D721Med (cell line): ENCODE results near the gene RPL6.
"Not testable (repeated sequence)": the region's sequence is repeated elsewhere in the genome, so short reads cannot be mapped to it uniquely, and the experiment has no call there.

Experiments used
- DNase-seq: peaks from one replicate; pipeline ENCODE4 v3.0.0; 2011; ENCODE audit warnings: low spot score; ENCODE audit not compliant: insufficient read length
- FAIRE-seq: peaks from 2 replicates; lab custom pipeline; 2011; peaks lifted over from hg19 to GRCh38; lab: Jason Lieb, UNC
- TF ChIP-seq, protein P1 (sequence below): IDR thresholded peaks from 2 replicates; pipeline ENCODE4 v1.5.1; 2012; ENCODE audit warnings: mild to moderate bottlenecking, control low read depth; ENCODE audit not compliant: insufficient read depth; ENCODE audit errors: missing control alignments

Gene RPL6

DNA sequence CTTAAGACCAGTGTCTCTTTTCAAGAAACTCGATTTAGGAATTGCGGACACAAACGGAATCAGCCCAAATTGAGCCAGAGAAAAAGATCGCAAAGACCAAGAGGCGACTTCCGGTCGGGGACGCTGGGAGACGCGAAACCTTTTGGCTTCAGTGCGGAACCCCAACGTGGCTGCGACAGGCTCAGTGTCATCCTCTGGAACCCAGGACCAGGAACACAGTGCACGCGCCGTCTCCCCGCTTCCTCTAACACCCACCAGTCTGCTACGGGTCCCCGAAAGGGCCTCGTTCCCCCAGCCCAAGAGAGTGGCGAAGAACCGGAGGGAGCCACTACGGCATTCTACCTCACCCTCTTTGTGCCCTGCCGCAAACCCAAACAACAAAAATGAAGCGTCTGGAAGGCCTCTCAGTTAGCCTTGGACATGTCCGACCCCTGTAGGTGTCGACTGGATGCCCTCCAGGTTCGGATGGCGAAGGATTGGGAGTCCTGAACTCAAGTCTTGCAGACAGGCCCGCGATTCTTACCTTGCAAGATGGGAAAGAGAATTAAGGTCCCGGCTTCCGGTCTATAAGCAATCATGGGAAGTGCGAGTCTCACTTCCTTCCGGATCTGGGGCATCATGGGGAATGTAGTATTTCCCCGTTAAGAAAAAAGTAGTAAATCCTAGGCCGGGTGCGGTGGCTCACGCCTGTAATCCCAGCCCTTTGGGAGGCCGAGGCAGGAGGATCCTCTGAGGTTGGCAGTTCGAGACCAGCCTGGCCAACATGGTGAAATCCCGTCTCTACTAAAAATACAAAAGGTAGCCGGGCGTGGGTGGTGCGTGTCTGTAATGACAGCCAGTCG is at the start of gene RPL6:
Gene RPL6 (minus strand): TSS at position 542 of the 842 bp plus-strand sequence. CDS start 949 bp downstream, outside the sequence.
- DNase-seq, result peak; percentile 74
- FAIRE-seq, result no peak
- TF ChIP-seq, protein P1, sequence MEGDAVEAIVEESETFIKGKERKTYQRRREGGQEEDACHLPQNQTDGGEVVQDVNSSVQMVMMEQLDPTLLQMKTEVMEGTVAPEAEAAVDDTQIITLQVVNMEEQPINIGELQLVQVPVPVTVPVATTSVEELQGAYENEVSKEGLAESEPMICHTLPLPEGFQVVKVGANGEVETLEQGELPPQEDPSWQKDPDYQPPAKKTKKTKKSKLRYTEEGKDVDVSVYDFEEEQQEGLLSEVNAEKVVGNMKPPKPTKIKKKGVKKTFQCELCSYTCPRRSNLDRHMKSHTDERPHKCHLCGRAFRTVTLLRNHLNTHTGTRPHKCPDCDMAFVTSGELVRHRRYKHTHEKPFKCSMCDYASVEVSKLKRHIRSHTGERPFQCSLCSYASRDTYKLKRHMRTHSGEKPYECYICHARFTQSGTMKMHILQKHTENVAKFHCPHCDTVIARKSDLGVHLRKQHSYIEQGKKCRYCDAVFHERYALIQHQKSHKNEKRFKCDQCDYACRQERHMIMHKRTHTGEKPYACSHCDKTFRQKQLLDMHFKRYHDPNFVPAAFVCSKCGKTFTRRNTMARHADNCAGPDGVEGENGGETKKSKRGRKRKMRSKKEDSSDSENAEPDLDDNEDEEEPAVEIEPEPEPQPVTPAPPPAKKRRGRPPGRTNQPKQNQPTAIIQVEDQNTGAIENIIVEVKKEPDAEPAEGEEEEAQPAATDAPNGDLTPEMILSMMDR, result no peak

DNA sequence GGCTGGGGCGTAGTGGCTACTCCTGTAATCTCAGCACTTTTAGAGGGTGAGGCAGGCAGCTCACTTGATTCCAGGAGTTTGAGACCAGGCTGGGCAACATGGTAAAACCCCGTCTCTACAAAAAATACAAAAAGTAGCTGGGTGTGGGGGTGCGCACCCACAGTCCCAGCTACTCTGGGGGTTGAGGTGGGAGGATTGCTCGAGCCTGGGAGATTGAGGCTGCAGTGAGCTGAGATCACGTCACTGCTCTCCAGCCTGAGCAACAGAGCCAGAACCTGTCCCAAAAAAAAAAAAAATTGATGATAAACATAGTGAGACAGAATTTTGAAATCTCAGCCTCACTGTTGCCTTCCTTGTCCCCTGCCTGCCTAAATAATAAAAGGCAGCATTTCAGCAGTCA is 49.3 kb upstream of the RPL6 start:
- no peak for FAIRE-seq

DNA sequence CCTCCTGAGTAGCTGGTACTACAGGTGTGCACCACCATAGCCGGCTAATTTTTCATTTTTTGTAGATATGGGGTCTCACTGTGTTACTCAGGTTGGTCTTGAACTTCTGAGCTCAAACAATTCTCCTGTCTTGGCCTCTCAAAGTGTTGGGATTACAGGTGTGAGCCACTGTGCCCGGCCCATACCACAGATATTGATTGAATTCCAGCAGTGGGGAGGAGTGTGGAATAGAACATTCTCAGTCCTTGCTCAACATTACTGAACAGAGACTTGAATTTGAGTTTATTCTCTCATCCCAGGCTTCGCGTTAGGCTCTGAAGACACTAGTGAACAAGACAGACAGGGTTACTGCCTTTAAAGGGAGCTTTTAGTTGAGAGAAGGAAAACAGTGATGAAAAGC is 48.9 kb upstream of the RPL6 start:
- TF ChIP-seq, protein P1, result no peak
- no peak for DNase-seq
- FAIRE-seq, result no peak

More for the DNA sequence above, 49.3 kb upstream of the RPL6 start:
- DNase-seq, result no peak
- TF ChIP-seq, protein P1, result no peak

DNA sequence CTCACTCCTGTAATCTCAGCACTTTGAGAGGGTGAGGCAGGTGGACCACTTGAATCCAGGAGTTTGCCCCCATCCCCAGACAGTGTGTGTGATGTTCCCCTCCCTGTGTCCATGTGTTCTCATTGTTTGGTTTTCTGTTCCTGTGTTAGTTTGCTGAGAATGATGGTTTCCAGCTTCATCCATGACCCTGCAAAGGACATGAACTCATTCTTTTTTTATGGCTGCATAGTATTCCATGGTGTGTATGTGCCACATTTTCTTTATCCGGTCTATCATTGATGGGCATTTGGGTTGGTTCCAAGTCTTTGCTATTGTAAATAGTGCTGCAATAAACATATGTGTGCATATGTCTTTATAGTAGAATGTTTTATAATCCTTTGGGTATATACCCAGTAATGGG is 47.7 kb upstream of the RPL6 start:
- not testable (repeated sequence) for DNase-seq, FAIRE-seq

DNA sequence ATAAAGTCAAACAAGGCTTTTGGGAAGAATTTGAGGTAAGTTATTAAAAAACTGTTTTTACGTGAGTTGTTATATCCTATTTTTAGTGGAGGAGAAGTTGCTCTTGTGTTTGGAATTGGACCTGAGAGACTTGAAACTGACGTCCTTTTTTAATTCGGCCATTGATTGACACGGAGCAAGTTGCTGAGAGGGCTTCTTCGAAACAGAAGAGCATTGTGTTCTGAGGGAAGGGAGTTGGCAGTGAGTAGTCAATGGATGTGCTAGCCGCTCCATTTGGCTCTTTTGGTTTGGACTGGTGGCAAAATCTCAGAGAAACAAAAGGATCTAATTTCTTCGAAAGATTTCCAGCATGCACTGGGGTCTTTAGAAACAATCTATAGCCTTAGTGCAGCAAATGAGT is 46.6 kb upstream of the RPL6 start:
- DNase-seq (no peak), FAIRE-seq (no peak)
- TF ChIP-seq, protein P1, result no peak

DNA sequence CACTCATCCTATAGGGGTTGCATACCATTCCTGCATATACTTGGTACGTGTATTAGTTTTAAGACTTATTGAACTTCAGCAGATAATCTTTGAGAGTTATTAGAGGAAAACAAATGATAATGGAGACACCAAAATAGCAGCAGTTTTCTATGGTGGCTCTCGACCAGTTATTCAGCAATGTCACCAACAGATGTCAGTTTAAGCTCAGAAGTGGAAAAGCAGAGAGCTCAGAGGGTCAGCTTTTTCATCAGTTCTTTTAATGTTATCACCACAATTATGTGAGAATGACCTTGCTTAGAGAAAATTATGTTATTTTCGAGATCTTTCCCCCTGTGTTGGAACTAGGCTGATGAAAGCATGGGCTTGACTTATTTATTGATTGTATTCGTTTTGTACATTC is 41.3 kb upstream of the RPL6 start:
- TF ChIP-seq, protein P1, result peak; percentile 1
- no peak for FAIRE-seq
- DNase-seq, result no peak

DNA sequence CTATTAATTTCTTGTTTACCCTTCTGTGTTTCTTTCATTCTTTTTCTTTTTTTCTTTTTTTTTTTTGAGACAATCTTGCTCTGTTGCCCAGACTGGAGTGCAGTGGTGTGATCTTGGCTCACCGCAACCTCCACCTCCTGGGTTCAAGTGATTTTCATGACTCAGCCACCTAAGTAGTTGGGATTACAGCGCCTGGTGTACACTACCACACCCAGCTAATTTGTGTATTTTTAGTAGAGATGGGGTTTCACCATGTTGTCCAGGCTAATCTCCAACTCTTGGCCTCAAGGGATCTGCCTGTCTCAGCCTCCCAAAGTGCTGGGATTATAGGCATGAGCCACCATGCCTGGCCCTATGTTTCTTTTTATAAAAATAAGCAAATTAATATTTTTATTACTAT is 38.8 kb upstream of the RPL6 start:
- not testable (repeated sequence) for DNase-seq, FAIRE-seq

DNA sequence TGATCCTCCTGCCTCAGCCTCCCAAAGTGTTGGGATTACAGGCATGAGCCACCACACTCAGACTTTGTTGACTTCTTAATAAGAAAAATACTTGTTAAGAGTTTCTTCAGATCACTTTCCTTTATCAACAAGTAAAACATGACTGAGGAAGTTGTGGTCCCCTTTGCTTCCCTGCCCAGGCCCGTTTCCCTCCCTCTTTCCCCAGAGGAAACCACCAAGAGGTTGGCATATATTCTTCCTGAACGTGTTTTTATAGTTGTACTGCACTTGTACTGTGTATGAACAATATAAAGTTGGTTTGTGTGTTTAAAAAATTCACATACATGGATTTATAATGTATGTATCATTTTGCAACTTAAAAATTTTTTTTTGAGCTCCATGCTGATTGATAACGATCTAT is 37.7 kb upstream of the RPL6 start:
- TF ChIP-seq, protein P1, result no peak
- DNase-seq (no peak), FAIRE-seq (no peak)
